GM18508 (cell line): ENCODE data around the gene HIPK4.
"Not testable (repeated sequence)": the region's sequence is repeated elsewhere in the genome, so short reads cannot be mapped to it uniquely, and the experiment has no call there.

Experiments used
- ATAC-seq: cut with Tn5 transposase; IDR thresholded peaks from one replicate; pipeline ENCODE4 v1.9.1; 2021; ENCODE audit warnings: moderate number of reproducible peaks; ENCODE audit not compliant: insufficient read depth, unreplicated experiment

The HIPK4 gene

DNA sequence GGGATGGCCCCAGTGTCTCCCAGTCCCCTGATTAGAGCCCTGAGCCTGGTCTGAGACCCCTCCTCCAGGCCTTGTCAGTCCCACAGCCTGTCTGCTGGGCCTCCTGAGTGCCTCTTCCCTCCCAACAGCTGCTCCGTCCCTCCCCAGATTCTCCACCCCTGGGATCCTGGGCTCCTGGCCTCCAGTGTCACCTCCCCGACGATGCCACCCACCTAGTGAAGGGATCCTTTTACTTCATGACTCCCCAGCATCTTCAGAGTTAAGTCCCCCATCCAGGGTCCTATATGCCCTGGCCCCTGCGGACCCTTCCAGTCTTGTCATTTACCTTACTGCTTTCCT, 27.6 kb upstream of the HIPK4 start:
- ATAC-seq, result no peak

DNA sequence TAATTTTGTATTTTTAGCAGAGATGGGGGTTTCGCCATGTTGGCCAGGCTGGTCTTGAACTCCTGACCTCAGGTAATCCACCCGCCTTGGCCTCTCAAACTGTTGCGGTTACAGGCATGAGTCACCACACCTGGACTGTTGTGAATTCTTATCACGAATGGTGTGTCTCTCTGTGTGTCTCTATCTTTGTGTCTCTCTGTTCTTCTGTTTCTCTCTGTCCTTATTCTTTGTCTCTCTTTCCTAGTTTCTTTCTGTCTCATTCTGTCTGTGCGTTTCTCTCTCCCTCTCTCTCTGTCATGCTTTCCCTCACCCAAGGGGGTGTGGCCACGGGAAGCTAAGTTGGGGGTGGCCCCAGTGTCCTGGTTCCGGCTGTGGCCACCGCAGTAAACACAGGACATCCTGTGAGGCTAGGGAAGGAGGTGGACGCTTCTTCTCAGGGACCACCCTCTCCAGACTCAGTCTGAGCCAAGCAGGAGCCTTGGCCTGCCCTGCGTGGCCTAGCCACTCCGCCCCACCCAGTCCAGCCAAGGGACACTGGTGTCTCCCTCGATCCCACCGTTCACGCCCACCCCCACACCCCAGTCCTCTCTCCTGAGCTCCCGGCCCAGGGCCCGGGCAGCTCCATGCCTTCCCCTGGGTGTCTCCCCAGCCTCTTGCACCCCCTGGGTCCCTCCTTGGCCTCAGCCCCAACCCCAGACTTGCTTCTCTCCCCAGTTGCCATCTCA, 27.1 kb upstream of the HIPK4 start:
- ATAC-seq, result no peak

DNA sequence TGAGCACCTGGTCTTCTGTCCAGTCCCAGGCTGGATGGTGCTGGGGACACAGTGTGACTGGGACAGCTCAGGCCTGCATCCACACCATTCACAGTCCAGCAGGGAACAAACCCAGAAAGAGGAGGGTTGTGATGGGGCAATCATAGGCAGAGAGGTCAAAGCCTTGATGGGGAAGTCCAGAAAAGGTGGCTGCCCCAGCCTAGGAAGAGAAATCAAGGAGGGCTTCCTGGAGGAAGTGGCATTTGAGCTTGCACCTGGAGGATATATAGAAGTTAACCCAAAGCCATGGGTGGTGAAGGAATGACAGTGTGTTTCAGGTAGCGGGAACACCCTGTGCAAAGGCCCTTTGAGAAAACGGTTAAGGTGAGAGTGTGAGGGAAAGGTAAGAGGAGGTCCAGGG, 25.8 kb upstream of the HIPK4 start:
- ATAC-seq, result no peak

DNA sequence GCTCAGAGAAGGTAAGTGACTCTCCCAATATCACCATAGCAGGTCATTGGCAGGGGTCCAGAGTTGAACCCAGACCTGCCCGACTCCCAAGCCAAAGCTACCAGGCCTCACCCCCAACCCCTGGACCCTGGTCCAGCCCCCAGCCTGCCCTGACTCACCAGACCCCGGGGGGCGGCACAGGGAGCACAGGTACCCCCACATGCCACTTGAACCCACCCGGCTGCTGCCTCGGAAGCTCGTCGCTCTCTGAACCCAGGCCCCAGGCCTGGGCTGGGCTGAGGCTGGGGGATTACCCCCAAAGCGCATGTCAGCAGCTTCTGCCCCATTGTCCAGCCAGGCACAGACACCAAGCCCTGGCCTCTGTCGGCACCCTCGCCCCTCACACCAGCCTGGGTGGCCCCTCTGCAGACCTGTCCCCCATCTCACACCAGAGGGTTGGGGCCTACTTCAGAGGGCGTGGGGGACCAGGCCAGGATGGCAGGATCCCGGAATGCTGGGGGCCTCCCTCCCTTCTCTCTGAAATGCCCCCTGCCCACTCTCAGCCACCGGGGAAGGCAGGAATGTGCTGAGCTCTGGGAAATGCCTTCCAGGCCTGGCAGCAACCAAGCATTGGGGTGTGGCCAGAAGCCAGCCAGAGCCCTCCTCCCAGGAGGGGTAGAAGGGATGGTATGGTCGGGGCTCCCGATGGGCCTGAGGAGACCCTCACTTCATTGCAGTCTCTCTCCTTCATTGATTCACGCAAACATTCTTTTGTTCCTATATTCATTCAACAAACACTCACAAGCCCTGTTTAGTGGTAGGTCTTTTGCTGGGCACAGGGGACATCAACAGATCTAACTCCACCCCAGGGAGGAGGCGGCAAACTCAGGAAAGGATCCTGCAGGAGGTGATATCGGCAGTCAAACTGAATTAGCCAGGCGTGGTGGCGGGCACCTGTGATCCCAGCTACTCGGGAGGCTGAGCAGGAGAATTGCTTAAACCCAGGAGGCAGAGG, 24.9 kb upstream of the HIPK4 start:
- no peak for ATAC-seq

DNA sequence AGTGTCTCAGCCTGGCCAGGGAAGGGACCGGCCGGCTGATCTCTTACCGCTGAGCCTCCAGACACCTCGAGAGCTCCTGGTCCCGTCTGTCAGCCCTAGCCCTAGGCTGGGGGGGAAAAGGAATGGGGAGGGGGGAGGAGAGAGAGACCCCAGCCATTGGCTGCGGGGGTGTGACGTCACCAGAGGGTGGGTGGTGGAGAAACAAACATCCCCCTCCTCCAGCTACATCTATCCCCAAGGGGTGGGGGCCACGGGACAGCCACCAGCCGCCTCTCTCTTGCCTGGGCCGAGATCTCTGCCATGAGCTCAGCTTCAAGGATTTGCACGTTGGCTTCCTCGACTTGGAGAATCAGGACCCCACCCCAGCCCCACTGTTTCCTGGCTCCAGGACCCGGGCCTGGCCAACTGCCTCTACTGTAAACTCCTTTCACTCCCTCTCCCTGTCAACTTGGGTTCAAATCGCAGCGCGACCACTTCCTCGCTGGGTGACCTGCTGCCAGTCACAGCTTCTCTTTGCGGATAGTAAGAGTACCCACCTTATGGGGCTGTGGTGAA, 23.4 kb upstream of the HIPK4 start, which contains the start of gene PRX:
TSS of gene PRX (minus strand) at position 88 of the 555 bp plus-strand sequence. CDS start 5,446 bp downstream, outside the sequence.
- no peak for ATAC-seq

DNA sequence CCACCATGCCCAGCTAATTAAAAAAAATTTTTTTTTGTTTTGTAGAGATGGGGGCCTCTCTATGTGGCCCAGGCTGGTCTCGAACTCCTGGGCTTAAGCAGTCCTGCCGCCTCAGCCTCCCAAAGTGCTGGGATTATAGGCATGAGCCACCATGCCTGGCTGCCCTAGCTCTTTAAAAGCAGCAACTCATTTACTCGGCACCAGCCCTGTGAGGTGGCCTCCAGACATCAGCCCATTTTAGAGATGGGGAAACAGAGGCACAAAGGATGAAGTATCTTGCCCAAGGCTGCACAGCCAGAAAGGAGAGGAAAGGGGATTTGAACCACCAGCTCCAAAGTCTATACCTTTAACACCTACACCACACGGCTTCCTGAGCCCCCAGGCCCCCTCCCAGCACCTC, 22.9 kb upstream of the HIPK4 start:
- ATAC-seq, result no peak

DNA sequence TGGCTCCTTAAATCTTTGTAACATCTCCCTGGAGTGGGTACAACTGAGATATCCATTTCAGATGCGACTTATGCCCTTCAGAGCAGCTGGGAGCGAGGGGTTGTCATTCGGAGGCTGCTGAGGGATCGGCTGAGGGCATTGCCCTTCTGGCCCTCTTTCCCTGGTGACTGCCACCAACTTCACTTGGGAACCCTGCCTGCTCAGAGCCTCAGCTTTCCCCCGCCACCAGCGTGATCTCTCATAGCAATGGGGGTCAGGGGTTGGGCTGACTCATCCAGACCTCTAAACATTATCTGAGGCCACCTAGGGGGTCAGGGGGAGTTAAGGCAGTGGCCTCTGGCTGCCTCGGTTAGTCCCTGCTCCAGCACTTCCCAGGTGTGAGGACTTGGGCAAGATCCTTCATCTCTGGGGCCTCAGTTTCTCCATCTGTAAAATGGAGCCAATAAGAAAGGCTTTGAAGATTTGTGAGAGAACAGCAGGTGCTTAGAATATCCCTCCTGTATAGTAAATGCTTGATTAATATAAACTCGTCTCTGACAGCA, 22.0 kb upstream of the HIPK4 start:
- ATAC-seq, result no peak

DNA sequence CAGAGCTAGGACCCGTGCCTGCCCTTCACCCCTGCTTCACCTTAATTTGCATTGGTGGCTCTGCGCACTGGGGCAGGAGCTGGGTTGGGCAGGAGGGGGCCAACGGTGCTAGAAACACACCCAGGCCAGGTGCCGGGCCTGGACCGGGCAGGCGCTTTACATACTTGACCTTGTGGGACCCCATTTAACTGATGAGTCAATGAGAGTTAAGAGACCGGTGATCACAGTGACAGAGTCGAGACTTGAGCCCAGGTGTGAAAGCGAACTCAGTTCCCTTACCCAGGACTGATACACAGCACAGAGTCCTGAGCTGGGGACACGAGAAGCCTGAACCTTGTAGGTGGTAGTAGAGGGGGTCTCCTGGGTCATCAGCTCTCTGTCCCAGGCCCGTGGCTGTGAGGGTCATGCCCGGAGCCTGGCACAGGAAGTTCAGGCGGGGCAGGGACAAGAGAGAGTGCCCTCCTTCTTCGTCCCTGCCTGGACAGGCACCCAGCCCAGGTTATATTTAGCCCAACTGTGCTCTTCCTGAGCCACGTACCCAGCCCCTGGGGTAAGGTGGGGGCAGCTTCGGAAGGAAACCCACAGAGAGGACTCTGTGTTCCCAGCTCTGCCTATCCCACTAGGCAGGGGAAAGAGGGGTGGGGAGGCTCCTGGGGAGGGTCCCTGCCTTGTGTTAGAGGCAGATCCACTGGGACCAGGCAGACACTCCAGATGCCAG, 21.3 kb upstream of the HIPK4 start:
- no peak for ATAC-seq

DNA sequence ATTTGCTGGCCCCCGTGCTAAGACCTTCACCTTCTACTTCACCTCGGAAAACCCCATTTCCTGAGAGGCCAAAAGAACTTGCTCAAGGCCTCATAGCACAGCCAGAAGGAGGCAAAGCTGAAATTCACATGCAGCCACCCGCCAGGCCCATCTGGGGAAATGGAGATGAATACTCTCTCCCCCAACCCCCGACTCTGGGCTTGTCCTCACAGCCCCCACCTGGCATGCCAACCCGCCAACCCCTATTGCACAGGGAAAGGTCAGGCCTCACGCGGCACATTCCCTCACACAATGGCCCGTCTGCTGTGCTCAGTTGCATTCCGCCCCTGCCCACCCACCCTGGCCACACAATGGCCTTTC, 20.0 kb upstream of the HIPK4 start:
- no peak for ATAC-seq

DNA sequence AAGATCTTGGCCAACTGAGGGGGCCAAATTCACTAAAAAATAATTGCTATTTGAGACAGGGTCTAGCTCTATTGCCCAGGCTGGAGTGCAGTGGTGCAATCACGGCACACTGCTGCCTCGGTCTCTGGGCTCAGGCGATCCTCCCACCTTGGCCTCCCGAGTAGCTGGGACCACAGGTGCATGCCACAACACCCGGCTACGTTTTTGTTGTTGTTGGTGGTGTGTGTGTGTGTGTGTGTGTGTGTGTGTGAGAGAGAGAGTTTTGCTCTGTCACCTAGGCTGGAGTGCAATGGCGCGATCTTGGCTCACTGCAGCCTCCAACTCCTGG, 18.6 kb upstream of the HIPK4 start:
- not testable (repeated sequence) for ATAC-seq

DNA sequence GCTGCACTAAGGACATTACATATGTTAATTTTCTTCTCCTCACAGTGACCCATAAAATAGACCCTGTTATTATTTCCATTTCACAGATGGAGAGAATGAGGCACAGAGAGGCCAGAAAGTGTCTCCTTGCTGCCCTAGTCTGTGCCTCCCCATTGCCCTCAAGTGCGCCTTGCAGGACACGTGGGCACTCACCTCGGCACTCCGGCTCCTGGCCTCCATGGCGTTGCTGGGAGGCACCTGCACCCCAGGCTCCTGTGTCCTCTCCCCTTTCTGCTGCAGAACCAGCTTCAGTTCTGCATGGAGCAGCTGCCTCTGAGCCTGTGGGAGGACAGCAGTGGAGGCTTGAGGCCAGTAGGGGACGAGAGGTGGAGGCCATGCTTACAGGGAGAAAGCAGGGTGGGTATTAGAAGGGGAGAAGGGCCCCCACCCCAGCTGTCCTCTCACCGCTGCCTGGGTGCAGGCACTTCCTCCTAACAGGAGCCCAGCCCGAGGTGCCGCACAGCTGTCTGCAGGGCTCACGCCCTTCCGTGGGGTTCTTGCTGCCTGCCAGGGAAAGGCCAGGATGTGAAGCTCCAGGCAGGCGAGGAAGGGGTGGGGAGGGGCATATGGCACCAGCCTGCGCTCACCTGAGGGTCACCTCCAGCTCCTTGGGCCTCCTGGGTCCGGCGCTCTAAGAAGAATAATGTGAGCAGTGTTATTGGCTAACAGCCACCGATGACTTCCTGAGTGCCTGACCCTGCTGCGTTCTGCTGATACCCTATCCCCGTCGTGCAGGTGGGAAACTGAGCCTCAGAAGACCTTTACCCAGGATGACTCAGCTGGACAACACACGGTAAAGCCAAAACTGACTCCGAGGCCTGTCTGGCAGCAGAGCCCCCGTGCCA, 18.0 kb upstream of the HIPK4 start:
- no peak for ATAC-seq

DNA sequence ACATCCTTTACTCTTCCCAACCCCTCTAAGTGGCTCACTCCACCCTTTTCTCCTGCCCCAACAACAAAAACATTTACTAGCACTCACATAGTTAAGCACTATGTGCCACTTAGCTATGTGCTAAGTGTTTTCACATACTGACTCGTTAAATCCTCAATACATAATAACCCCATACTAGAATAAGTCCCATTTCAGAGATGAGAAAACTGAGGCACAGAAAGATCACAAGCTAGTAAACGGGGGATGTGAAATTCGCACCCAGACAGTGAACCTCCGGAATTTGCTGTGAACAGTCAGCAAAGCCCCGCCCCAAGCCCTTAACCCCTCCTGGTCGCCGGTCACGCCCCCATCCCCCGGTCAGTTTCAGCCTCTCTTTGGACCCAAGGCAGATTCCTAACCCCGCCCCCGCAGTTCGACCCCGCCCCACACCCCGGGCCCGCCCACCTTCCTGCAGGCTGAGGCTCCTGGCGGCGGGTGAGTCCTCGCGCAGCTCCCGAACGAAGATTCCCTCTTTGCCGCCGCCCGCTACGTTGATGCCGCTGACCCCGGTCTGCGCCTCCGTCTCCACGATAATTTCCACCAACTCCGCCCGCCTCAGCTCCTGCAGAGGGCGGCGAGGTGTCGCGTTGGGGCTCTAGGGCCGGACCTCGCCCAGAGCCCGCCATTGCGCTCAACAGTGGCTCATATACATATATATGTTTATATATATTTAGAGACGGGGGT, 13.4 kb upstream of the HIPK4 start:
- no peak for ATAC-seq

DNA sequence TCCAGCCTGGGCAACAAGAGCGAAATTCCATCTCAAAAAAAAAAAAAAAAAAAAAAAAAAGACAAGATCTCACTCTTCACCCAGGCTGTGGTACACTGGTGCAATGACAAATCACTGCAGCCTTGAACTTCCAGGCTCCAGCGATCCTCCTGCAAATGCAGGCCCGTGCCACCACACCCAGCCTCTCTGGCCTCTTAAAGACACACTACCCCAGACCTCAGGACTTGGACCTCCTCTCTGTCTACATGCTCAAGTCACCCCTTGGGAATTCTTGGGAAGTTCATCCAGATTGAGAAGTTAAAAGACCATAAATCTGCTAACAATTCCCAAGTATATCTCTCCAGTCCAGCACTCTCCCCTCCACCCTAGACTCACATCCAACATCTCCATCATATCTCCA, 10.6 kb upstream of the HIPK4 start:
- ATAC-seq, result no peak

DNA sequence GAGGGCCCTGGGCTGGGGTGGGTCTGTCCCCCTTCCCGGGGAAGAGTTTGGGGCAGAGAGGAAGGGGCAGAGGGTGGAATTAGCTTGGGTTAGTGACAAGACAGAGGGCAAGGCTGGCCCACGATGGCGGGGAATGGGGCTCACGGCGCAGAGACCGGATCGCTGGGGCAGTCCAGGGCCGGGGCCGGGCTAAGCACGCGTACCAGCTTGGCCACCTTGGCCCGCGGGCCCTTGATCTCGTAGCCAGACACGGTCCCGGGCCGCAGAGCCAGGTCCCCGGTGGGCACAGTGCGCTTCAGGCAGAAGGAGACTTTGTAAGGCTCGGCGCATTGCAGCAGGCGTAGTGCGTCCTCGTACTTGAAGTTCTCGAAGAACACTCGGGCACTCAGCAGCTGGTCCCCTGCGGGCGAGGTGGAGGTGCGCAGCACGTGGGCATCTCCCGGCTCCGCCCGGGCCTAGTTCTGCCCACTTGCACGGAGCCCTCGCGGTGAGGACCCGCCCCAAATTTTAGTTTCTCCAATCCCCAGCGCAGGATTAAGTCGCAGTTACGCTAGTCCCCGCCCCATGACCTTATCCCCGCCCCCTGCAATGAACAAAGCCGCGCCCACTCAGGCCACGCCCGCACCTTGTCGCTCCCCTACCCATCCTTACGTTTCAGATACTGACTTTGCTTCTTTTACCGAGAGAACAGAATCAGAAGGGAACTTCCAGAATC, 8.6 kb upstream of the HIPK4 start:
- ATAC-seq, result no peak

DNA sequence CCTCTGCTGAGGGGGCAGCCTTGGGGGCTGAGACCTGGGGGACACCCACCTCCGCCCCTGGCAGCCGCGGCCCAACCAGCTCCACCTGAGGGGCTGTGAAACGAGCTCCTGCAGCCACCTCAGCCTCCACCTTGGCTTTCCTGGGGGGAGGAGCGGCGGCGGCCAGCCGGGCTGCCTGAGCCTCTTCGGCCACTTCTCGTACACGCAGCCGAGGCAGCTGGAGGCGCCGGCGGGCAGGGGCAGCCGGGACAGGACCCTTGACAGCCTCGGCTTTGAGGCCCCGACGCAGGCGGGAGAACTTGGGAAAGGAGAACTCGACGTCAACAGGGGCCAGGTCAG, 7.6 kb upstream of the HIPK4 start:
- ATAC-seq, result no peak

DNA sequence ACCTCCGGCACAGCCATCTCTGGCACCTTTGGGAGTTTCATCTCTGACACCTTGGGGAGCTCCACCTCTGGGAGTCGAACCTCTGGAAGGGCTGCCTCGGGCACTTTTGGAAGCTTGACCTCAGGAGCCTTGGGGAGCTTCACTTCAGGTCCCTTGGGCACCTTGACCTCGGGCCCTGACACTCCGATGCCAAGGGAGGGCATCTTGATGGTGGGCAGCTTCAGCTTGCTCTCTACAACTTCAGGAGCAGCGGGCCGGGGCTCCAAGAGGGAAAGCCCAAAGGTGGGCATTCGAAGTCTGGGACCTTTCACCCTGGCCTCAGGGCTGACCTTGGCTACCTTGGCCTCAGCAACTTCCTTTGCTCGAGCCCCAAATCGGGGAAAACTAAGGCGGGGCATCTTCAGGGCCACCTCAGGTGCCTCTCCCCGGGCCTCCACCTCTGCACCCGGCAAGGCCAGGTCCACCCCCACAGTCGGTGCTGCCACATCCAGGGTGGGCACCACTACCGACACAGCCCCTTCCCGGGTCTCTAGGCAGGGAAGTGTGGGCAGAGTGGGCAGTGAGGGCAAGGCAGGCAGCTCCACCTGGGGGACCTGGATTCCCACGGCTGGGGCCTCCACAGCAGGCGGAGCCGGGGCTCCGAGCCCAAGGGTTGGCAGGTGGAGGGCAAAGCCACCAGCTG, 7.0 kb upstream of the HIPK4 start:
- no peak for ATAC-seq

DNA sequence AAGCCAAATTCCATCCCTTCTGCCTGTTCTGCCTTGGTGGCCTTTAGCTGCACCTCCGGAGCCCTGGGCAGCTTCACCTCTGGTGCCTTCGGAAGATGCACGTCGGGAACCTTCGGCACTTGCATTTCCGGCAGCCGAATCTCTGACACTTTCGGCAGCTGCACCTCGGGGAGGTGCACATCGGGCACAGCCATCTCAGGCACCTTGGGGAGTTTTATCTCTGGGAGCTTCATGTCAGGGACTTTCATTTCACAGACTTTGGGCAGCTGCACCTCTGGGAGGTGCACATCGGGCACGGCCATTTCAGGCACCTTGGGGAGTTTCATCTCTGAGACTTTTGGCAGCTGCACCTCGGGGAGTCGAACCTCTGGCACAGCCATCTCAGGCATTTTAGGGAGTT, 6.0 kb upstream of the HIPK4 start:
- no peak for ATAC-seq

DNA sequence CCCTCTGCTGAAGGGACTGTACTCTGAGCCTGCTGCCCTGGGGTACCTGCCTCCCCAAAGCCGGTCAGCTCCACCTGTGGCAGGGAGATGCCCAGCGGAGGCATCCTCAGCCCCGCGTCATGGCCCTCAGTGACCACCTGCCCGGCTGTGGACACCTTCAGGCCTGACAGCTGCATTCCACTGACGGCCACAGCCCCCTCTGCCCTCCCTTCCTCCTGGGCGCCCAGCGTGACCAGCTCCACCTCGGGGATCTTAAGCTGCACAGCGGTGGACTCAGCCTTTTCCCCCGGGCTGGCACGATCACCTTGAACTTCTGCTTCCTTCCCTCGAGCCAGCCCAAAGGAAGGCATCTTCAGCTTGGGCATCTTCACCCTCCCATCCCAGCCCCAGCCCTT, 4.8 kb upstream of the HIPK4 start:
- no peak for ATAC-seq
